Testis (tissue), 2 donors: ENCODE data around the gene PUS7.
"Not testable (repeated sequence)": the region's sequence is repeated elsewhere in the genome, so short reads cannot be mapped to it uniquely, and the experiment has no call there.

Experiments used
- POLR2A ChIP-seq: fragments of 450-650 bp; IDR thresholded peaks from one replicate; pipeline ENCODE4 v1.6.1; 2017; ENCODE audit warnings: antibody characterized with exemption, mild to moderate bottlenecking, moderate library complexity
- TF ChIP-seq, protein P1 (sequence below), 3 experiments: fragments of 450-650 bp in 2 of 3; fragments of 200-600 bp in 1 of 3; sonication (generic) in 1 of 3; IDR thresholded peaks; one replicate each; pipeline ENCODE4 v1.5.1; 2016 to 2019; ENCODE audit warnings: antibody characterized with exemption in 3 of 3, mild to moderate bottlenecking in 2 of 3, moderate library complexity in 1 of 3

DNA sequence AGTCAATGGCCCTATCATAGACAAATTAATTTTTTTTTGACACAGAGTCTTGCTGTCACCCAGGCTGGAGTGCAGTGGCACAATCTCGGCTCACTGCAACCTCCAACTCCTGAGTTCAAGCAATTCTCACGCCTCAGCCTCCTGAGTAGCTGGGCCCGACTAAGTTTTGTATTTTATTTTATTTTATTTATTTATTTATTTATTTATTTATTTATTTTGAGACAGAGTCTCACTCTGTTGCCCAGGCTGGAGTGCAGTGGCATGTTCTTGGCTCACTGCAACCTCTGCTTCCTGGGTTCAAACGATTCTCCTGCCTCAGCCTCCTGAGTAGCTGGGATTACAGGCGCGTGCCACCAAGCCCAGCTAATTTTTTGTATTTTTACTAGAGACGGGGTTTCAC is 6.5 kb downstream of the PUS7 start:
- TF ChIP-seq, protein P1, sequence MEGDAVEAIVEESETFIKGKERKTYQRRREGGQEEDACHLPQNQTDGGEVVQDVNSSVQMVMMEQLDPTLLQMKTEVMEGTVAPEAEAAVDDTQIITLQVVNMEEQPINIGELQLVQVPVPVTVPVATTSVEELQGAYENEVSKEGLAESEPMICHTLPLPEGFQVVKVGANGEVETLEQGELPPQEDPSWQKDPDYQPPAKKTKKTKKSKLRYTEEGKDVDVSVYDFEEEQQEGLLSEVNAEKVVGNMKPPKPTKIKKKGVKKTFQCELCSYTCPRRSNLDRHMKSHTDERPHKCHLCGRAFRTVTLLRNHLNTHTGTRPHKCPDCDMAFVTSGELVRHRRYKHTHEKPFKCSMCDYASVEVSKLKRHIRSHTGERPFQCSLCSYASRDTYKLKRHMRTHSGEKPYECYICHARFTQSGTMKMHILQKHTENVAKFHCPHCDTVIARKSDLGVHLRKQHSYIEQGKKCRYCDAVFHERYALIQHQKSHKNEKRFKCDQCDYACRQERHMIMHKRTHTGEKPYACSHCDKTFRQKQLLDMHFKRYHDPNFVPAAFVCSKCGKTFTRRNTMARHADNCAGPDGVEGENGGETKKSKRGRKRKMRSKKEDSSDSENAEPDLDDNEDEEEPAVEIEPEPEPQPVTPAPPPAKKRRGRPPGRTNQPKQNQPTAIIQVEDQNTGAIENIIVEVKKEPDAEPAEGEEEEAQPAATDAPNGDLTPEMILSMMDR (IDR thresholded peaks at IDR 0.05): not testable (repeated sequence)
- not testable (repeated sequence) for TF ChIP-seq POLR2A
